GM12874 (cell line): ENCODE measurements around the gene SELL.

Experiments
- CTCF ChIP-seq: IDR thresholded peaks from 2 replicates; pipeline ENCODE4 v1.5.1; 2011; ENCODE audit warnings: low read depth, mild to moderate bottlenecking, control low read depth, low read length, moderate library complexity; ENCODE audit not compliant: insufficient read depth

The SELL gene

GRCh38 chr1:169670836-169671235 is 40.6 kb downstream of the SELL start:
- TF ChIP-seq CTCF: no peak

GRCh38 chr1:169653873-169654272 is 57.5 kb downstream of the SELL start:
- TF ChIP-seq CTCF: no peak

- no peak for TF ChIP-seq CTCF
These were observed 60.4 kb downstream of the SELL start for GRCh38 chr1:169651035-169651434.

- TF ChIP-seq CTCF: no peak
These were observed 60.9 kb downstream of the SELL start for GRCh38 chr1:169650551-169650950.

- no peak for TF ChIP-seq CTCF
These were observed 62.7 kb downstream of the SELL start for GRCh38 chr1:169648709-169649108.

- TF ChIP-seq CTCF: no peak
These were observed 63.2 kb downstream of the SELL start for GRCh38 chr1:169648187-169648586.

- no peak for TF ChIP-seq CTCF
These were observed 63.9 kb downstream of the SELL start for GRCh38 chr1:169647512-169647911.

DNA sequence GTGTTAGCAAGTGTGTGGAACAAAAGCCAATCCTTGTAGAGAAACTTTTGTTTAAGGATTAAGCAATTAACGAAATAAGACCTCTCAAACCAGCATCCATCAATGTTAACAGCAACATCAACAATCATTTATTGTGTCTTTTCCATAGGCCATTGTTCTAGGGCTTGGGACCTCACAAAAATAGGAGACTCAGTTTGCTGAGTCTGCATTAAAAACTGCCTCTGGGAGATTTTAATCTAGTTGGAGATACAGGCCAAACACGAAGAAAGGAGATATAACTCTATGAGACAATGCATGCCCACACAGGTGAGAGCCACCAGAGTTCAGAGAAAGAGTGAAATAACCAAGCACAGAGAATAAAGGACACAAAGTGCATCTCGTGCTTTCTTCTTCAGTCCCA is 67.1 kb downstream of the SELL start:
- no peak for TF ChIP-seq CTCF
